Spleen (tissue), 11 donors: ENCODE data around the gene ELP5. TPM values are rescaled to one million over a fixed set of nuclear protein-coding genes. Genes with fewer than 3 reads are reported as not detected.

Experiments used
- DNase-seq: peaks from one replicate; pipeline ENCODE4 v3.0.0-alpha.2; 2020
- H3K27ac ChIP-seq, 8 donors: fragments of 200-600 bp; sonication (generic) in 7 of 8; 1 replicate in 4 of 8; 2 replicates in 4 of 8; pipeline versions ENCODE4 v1.5.0 to v1.8.0; 2016 to 2021; ENCODE audit warnings: inconsistent platforms in 4 of 8, mild to moderate bottlenecking in 4 of 8, moderate library complexity in 1 of 8
- H3K27me3 ChIP-seq, 7 donors: fragments of 200-600 bp; sonication (generic) in 6 of 7; replicated peaks in 1 of 7; 1 replicate in 4 of 7; 2 replicates in 3 of 7; pipeline versions ENCODE4 v1.5.0 to v1.8.0; 2016 to 2021; ENCODE audit warnings: inconsistent platforms in 3 of 7, mild to moderate bottlenecking in 1 of 7
- H3K36me3 ChIP-seq, 6 donors: fragments of 200-600 bp; sonication (generic) in 5 of 6; 1 replicate in 4 of 6; 2 replicates in 2 of 6; pipeline versions ENCODE4 v1.5.0 to v1.8.0; 2016 to 2021; ENCODE audit warnings: inconsistent platforms in 2 of 6
- H3K4me1 ChIP-seq, 6 donors: fragments of 200-600 bp; sonication (generic) in 5 of 6; 1 replicate in 3 of 6; 2 replicates in 3 of 6; pipeline versions ENCODE4 v1.5.0 to v1.8.0; 2016 to 2021; ENCODE audit warnings: inconsistent platforms in 3 of 6
- H3K4me3 ChIP-seq, 8 donors: fragments of 200-600 bp; sonication (generic) in 7 of 8; 1 replicate in 4 of 8; 2 replicates in 4 of 8; pipeline versions ENCODE4 v1.5.0 to v1.8.0; 2016 to 2021; ENCODE audit warnings: inconsistent platforms in 4 of 8, mild to moderate bottlenecking in 4 of 8, moderate library complexity in 2 of 8
- H3K9me3 ChIP-seq, 8 donors: fragments of 200-600 bp; sonication (generic) in 7 of 8; 1 replicate in 4 of 8; 2 replicates in 4 of 8; pipeline versions ENCODE4 v1.5.0 to v1.8.0; 2016 to 2021; ENCODE audit warnings: inconsistent platforms in 4 of 8
- CTCF ChIP-seq, 11 experiments: fragments of 200-600 bp in 7 of 11; fragments of 450-650 bp in 4 of 11; sonication (generic) in 4 of 11; IDR thresholded peaks in 8 of 11; conservative IDR thresholded peaks in 3 of 11; 1 replicate in 7 of 11; 2 replicates in 4 of 11; pipeline versions ENCODE4 v1.4.0 to v1.8.0; 2016 to 2021; ENCODE audit warnings: antibody characterized with exemption in 11 of 11, inconsistent platforms in 4 of 11, mild to moderate bottlenecking in 1 of 11
- POLR2A ChIP-seq, 3 donors: fragments of 450-650 bp; IDR thresholded peaks; one replicate each; pipeline ENCODE4 v1.5.1; 2017; ENCODE audit warnings: antibody characterized with exemption in 3 of 3, mild to moderate bottlenecking in 1 of 3
- POLR2AphosphoS5 ChIP-seq, 3 donors: sonication (generic); formaldehyde crosslinking; IDR thresholded peaks; one replicate each; pipeline ENCODE4 v1.5.1; 2017; ENCODE audit warnings: antibody characterized with exemption in 3 of 3
- WGBS, 5 donors: extraction: QIAGEN DNeasy Blood & Tissue Kit in 3 of 5; methylation state at CpG; one replicate each; pipeline versions ENCODE4 v1.1.5 to v1.1.7; 2013 to 2018; 5-methylcytosine and 5-hydroxymethylcytosine counted together
- intact Hi-C: fragments of 100-400 bp; cut with DNase I; formaldehyde crosslinking; loops from one replicate; pipeline ENCODE4 v1.15.0; 2023; ENCODE audit warnings: low total_unique reads
- polyA plus RNA-seq, 3 donors: library from polyadenylated mRNA; stranded (reverse); fragments of 200-250 nt; gene quantifications; one replicate each; pipeline ENCODE4 v1.2.1, GENCODE V29; 2013
- total RNA-seq, 7 donors: library from RNA; depleted of rRNA in 3 of 7; stranded (reverse); fragments of >200 nt in 3 of 7; fragmentation: NEBNext Ultra II Directional in 4 of 7; extraction: Animal tissue kit (Norgen Biotek cat#: 25700) in 4 of 7; gene quantifications; one replicate each; pipeline versions ENCODE4 v1.1.0 to v1.2.1, GENCODE V29; 2016 to 2021
- donor health status: healthy with polysubstance abuse.
- donor health status: DM: no; HTN: no; CAD: no; lungs with moderate emphysema.
- donor health status: DM: no; HTN: no; CAD: no.
- donor health status: Bipolar disorder and iron deficiency.
- donor health status: healthy.
- donor health status: DM: no; HTN: no; CAD: no.
- donor health status: DM: yes; HTN: yes; CAD: no.

ELP5 gene
- total and polyA plus RNA-seq, 10 donors, result 22.1 to 40.3 (median 36.7) TPM

- intact Hi-C loops, result no loop called here
- no peak for DNase-seq
- TF ChIP-seq POLR2A (IDR thresholded peaks at IDR 0.05), result no peak
- TF ChIP-seq CTCF (IDR thresholded peaks at IDR 0.05 in 8 of 11, conservative IDR thresholded peaks at IDR 0.05 in 3 of 11), result no peak
- no peak for TF ChIP-seq POLR2AphosphoS5 (IDR thresholded peaks at IDR 0.05)
- Histone ChIP-seq H3K36me3 (peaks cover 0 to 70% (median 64%) of the 10 kb centered on the region in 6 donors), H3K9me3 (no peaks in the 10 kb centered on the region), H3K27ac (no peak overlapping the region), H3K4me3 (no peak overlapping the region), H3K27me3 (no peaks in the 10 kb centered on the region), H3K4me1 (peaks cover 0 to 37% (median 26%) of the 10 kb centered on the region in 6 donors)
- 90 to 95% (median 94%) methylated on average over 11 to 14 of the region's 14 CpGs for WGBS, 5 donors
Observed at GRCh38 chr17:7228920-7229319, 23.1 kb upstream of the ELP5 start.

- no peak overlapping the region for H3K27ac ChIP-seq
- no peak overlapping the region for H3K4me3 ChIP-seq
- no peak for DNase-seq
- peaks cover 0 to 64% (median 58%) of the 10 kb centered on the region in 6 donors for H3K36me3 ChIP-seq
- intact Hi-C loops, result no loop called here
- H3K9me3 ChIP-seq, result no peaks in the 10 kb centered on the region
- peaks cover under 1 to 35% (median 28%) of the 10 kb centered on the region in 6 donors for H3K4me1 ChIP-seq
- TF ChIP-seq POLR2AphosphoS5 (IDR thresholded peaks at IDR 0.05) (no peak), CTCF (IDR thresholded peaks at IDR 0.05 in 8 of 11, conservative IDR thresholded peaks at IDR 0.05 in 3 of 11) (no peak), POLR2A (IDR thresholded peaks at IDR 0.05) (no peak)
- 94 to 96% (median 95%) methylated on average over 18 to 19 of the region's 19 CpGs for WGBS, 5 donors
- H3K27me3 ChIP-seq, result no peaks in the 10 kb centered on the region
Observed at GRCh38 chr17:7229504-7229903, 22.5 kb upstream of the ELP5 start.

- H3K27ac ChIP-seq, result no peak overlapping the region
- TF ChIP-seq CTCF (IDR thresholded peaks at IDR 0.05 in 8 of 11, conservative IDR thresholded peaks at IDR 0.05 in 3 of 11) (no peak), POLR2A (IDR thresholded peaks at IDR 0.05) (no peak), POLR2AphosphoS5 (IDR thresholded peaks at IDR 0.05) (no peak)
- H3K27me3 ChIP-seq, result no peaks in the 10 kb centered on the region
- no peak for DNase-seq
- H3K4me1 ChIP-seq, result peaks cover 10 to 62% (median 50%) of the 10 kb centered on the region in 6 donors
- intact Hi-C loops, result no loop called here
- H3K9me3 ChIP-seq, result no peaks in the 10 kb centered on the region
- 81 to 89% (median 83%) methylated on average over 5 of the region's 5 CpGs for WGBS, 5 donors
- H3K4me3 ChIP-seq, result peak overlapping the region in 1 of 8 donors; percentile 85
- peaks cover 0 to 60% (median 50%) of the 10 kb centered on the region in 6 donors for H3K36me3 ChIP-seq
Observed at GRCh38 chr17:7232114-7232513, 19.9 kb upstream of the ELP5 start.

- no peak for DNase-seq
- 1 to 3% (median 2%) methylated on average over 9 of the region's 9 CpGs for whole genome bisulfite sequencing, 5 donors
- peak overlapping the region; percentile 69 to 94 (median 88) for H3K27ac ChIP-seq
- TF ChIP-seq POLR2AphosphoS5 (IDR thresholded peaks at IDR 0.05), result no peak
- TF ChIP-seq POLR2A (IDR thresholded peaks at IDR 0.05), result no peak
- TF ChIP-seq CTCF (IDR thresholded peaks at IDR 0.05 in 8 of 11, conservative IDR thresholded peaks at IDR 0.05 in 3 of 11), result no peak
- H3K27me3 ChIP-seq, result no peaks in the 10 kb centered on the region
- intact Hi-C loops, result no loop called here
- no peaks in the 10 kb centered on the region for H3K9me3 ChIP-seq
- H3K4me3 ChIP-seq, result peak overlapping the region; percentile 67 to 97 (median 82)
- peaks cover 0 to 46% (median 35%) of the 10 kb centered on the region in 6 donors for H3K36me3 ChIP-seq
- H3K4me1 ChIP-seq, result peaks cover 12 to 68% (median 57%) of the 10 kb centered on the region in 6 donors
Observed at GRCh38 chr17:7233701-7234082, 18.3 kb upstream of the ELP5 start.
